T-helper 2 cell treated with Interferon-gamma antibody and Interleukin-4, amounts not matched to agents 100 ng/mL and 5 ng/mL, for 36 hours (primary cell): ENCODE data around the gene TIMP1. TPM values are rescaled to one million over a fixed set of nuclear protein-coding genes. Genes with fewer than 3 reads are reported as not detected.

Source experiments
- intact Hi-C: fragments of 100-400 bp; cut with micrococcal nuclease; formaldehyde crosslinking; loops from one replicate; pipeline ENCODE4 v1.15.1; 2023
- total RNA-seq: library from RNA; stranded (reverse); gene quantifications from 2 replicates; pipeline ENCODE4 v1.2.3, GENCODE V29; 2022

TIMP1 gene
- total RNA-seq, 1 donor from 2014 or later, result 147 TPM

- intact Hi-C loops, result no loop called here
Measured at GRCh38 chrX:47572773-47573340, 9.4 kb upstream of the TIMP1 start.

- intact Hi-C loops, result no loop called here
Measured at GRCh38 chrX:47573341-47574075, 8.7 kb upstream of the TIMP1 start.

DNA sequence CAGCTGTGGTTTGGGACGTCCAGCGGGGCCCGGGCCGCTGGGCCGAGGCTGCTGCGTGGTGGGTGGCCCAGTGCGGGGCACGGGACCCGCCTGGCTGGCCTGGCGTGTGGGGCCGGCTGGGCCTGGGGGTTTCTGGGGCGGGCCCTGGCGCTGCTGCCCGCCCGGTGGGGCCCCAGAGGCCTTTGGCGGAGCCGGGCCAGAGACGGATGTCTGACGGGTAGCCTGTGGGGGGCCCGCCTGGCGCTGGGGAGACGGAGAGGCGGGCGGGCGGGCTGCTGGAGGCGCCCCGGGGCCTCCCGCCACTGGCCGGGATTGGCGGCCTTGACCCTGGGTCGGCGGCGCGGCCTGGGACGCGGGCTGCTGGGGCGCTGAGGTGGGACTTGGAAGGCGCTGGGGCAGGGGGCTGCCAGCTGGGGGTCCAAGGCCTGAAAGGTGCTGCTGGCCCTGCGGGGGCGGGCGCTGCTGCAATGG, 8.1 kb upstream of the TIMP1 start:
- intact Hi-C loops, result no loop called here

GRCh38 chrX:47574547-47575301, 7.5 kb upstream of the TIMP1 start:
- intact Hi-C loops, result no loop called here

DNA sequence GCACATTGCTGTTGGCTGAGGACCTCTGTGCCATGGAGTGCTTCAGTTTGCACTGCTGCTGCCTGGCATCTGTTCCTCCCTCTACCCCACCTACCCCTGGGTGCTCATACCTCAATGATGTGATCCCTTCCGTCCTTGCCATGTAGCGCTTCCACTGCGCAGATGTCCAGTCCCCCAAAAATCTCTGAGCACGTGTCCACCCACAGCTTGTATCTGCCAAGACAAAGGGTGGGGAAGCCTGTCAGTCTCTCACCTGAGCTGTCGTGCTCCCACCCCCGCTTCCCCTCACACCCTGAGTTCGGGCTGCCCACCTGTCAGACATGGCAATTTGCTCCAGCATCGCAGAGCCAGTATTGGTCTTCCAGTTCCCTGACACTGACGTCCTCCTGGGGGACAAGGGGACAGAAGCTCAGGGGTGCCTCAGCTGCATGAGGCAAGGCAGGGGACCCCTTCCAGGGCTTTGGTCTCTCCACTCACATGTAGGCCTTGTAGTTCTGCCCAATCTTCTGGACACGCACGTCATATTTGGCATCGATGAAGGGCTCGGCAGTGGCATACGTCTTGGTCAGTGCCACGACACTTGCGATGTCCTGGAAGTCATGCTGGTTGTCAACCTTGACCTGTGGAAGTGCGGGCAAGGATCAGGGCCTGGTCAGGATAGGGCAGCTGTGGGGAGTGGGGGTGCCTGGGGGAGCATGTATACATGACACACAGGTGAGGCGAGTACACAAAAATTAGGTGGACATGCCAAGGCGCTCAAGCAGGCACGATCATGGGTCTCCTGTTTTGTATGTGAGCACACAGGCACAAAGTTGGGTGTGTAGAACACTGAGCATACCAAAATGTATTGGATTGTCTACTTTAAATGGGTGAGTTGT, 6.0 kb upstream of the TIMP1 start:
- intact Hi-C loops, result no loop called here

GRCh38 chrX:47577424-47577823, 4.8 kb upstream of the TIMP1 start:
- intact Hi-C loops, result no loop called here

- intact Hi-C loops, result no loop called here
Measured at GRCh38 chrX:47577901-47578300, 4.3 kb upstream of the TIMP1 start.

- intact Hi-C loops, result no loop called here
Measured at GRCh38 chrX:47578692-47579091, 3.5 kb upstream of the TIMP1 start.

- intact Hi-C loops, result no loop called here
Measured at GRCh38 chrX:47579537-47579936, 2.7 kb upstream of the TIMP1 start.

DNA sequence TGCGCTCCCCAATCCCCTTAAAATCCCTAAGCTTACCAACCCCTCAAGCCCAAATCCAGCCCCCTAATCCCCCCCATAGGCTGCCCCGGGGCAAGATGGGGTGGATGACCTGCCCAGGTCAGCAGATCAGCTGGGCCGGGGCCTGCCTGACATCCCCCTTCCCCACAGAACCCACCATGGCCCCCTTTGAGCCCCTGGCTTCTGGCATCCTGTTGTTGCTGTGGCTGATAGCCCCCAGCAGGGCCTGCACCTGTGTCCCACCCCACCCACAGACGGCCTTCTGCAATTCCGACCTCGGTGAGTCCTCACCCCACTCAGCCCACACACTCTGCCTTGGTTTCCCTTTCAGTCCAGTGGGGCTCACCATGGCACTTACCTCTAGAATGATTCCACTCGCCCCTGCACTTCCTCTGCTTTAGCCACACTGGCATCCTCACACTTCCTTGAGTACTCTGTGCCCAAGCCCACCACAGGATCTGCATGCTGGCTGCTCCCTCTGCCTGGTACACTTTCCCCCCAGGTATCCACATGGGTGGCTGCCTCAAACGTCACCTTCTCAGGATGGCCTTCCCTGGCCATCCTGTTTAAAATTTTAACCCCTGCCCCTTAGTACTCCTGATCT, 1.1 kb downstream of the TIMP1 start:
- intact Hi-C loops, result loop anchor here (5.0 kb wide), 2 partner anchors 39 to 64 kb away; no protein-coding TSS in a partner anchor

DNA sequence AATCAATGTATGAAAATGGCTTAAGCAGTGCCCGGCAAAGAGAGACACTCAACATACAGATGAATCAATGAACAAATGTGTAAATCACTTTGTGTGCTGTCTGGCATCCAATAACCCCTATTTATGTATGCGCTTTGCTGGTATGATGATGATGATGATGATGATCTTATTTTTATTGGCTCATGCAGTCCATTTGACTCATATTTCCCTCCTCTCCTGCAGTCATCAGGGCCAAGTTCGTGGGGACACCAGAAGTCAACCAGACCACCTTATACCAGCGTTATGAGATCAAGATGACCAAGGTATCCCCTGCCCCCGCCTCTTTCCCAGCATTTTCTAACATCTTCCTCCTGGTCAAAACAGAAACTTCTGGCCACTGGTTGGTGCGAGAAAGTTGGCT, 2.5 kb downstream of the TIMP1 start:
- intact Hi-C loops, result loop anchor here (5.0 kb wide), 2 partner anchors 38 to 63 kb away; no protein-coding TSS in a partner anchor

GRCh38 chrX:47585273-47585672, 3.0 kb downstream of the TIMP1 start:
- intact Hi-C loops, result no loop called here

GRCh38 chrX:47586043-47586787, 4.0 kb downstream of the TIMP1 start:
- intact Hi-C loops, result no loop called here

GRCh38 chrX:47587091-47587891, 5.1 kb downstream of the TIMP1 start:
- intact Hi-C loops, result no loop called here

- intact Hi-C loops, result no loop called here
Measured at GRCh38 chrX:47587906-47588735, 5.9 kb downstream of the TIMP1 start.

DNA sequence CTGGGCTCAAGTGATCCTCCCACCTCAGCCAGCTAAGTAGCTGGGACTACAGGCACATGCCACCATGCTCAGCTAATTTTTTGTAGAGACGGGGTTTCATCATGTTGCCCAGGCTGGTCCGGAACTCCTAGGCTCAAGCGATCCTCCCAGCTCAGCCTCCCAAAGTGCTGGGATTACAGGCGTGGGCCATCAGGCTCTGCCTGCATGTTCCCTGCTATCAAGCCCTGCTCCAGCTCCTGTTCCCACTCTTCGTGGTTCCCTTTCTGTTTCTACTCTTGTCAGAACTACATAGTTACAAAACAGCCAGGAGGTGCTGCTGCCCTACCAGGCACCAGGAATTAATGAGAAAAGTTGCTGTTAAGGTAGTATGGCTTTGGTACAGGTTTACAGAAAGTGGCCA, 8.7 kb downstream of the TIMP1 start:
- intact Hi-C loops, result no loop called here

GRCh38 chrX:47593522-47593921, 11.3 kb downstream of the TIMP1 start:
- intact Hi-C loops, result no loop called here

DNA sequence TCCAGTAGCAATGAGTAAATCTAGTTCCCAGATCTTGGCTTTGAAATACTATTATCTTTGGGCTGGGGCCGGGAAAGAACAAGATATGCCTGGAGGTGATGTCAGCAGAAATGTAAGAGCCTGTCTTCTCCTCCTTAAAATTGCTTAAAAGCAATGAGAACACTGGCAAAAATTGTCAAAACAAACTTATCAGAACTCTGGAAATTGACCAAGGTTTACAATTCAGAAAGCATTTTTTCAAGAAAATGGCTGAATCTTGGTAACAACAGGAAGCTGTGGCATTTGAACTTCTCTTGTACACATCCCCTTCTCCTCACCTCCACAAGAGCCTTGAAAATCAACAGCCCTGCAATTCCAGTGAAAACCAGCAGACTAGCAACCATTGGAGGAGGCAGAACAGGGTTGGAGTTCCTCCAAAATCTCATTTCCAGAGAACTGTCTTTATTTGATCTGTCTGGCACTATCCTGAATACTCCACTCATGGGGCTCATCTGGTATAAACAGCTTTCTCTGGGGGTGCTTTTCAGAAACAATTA, 13.5 kb downstream of the TIMP1 start:
- intact Hi-C loops, result no loop called here
